Sigmoid colon (tissue), 3 donors: ENCODE results near the gene IFT20.

ENCODE experiments used
- CTCF ChIP-seq, 4 experiments: fragments of 450-650 bp in 3 of 4; fragments of 200-600 bp in 1 of 4; IDR thresholded peaks; one replicate each; pipeline ENCODE4 v1.5.1; 2016 to 2019; ENCODE audit warnings: antibody characterized with exemption in 4 of 4, mild to moderate bottlenecking in 3 of 4, moderate library complexity in 2 of 4
- POLR2A ChIP-seq, 2 donors: fragments of 450-650 bp; IDR thresholded peaks; one replicate each; pipeline ENCODE4 v1.6.1; 2016; ENCODE audit warnings: antibody characterized with exemption in 2 of 2, mild to moderate bottlenecking in 2 of 2, moderate library complexity in 2 of 2

- TF ChIP-seq CTCF (IDR thresholded peaks at IDR 0.05) = no peak
- no peak for TF ChIP-seq POLR2A (IDR thresholded peaks at IDR 0.05)
Observed at GRCh38 chr17:28298449-28298848, 36.8 kb downstream of the IFT20 start.
